Osteoblast (primary cell): ENCODE measurements around the gene ACSL6. TPM values are rescaled to one million over a fixed set of nuclear protein-coding genes. Genes with fewer than 3 reads are reported as not detected.
A peak's percentile ranks its signal among the peaks of the same experiment; 100 is the strongest.

Experiments
- DNase-seq: peaks from one replicate; pipeline ENCODE4 v3.0.0; 2011; ENCODE audit warnings: low spot score, mixed read lengths; ENCODE audit not compliant: insufficient read length; ENCODE audit errors: missing footprints
- H2AFZ ChIP-seq: 2 replicates; pipeline ENCODE4 v1.6.0; 2011; ENCODE audit warnings: mild to moderate bottlenecking, low read length
- H3K27ac ChIP-seq: 2 replicates; pipeline ENCODE4 v1.5.1; 2011; ENCODE audit warnings: mild to moderate bottlenecking, low read depth, low read length, moderate library complexity
- H3K27me3 ChIP-seq: 2 replicates; pipeline ENCODE4 v1.6.0; 2012; ENCODE audit warnings: mild to moderate bottlenecking, control low read depth, inconsistent platforms, low read length, moderate library complexity; ENCODE audit not compliant: insufficient read depth
- H3K36me3 ChIP-seq: 2 replicates; pipeline ENCODE4 v1.5.1; 2011; ENCODE audit warnings: mild to moderate bottlenecking, low read length, control low read depth, moderate library complexity; ENCODE audit not compliant: insufficient read depth
- H3K4me1 ChIP-seq: 2 replicates; pipeline ENCODE4 v1.5.1; 2011; ENCODE audit warnings: mild to moderate bottlenecking, low read length, control low read depth, moderate library complexity; ENCODE audit not compliant: insufficient read depth
- H3K4me2 ChIP-seq: 2 replicates; pipeline ENCODE4 v1.6.0; 2011; ENCODE audit warnings: mild to moderate bottlenecking, low read length; ENCODE audit not compliant: insufficient read depth
- H3K4me3 ChIP-seq: fragments of 200-600 bp; sonication (generic); 3 replicates; pipeline ENCODE4 v1.5.1; 2012; ENCODE audit warnings: mild to moderate bottlenecking, low read length, inconsistent platforms; ENCODE audit not compliant: insufficient read depth
- H3K79me2 ChIP-seq: 2 replicates; pipeline ENCODE4 v1.6.0; 2012; ENCODE audit warnings: mild to moderate bottlenecking, low read length, control low read depth, inconsistent platforms; ENCODE audit not compliant: insufficient read depth
- H3K9me3 ChIP-seq: 2 replicates; pipeline ENCODE4 v1.5.1; 2011; ENCODE audit warnings: low read depth, low read length, control low read depth
- H4K20me1 ChIP-seq: 2 replicates; pipeline ENCODE4 v1.6.0; 2012; ENCODE audit warnings: mild to moderate bottlenecking, low read length, control low read depth; ENCODE audit not compliant: insufficient read depth
- CTCF ChIP-seq: IDR thresholded peaks from 2 replicates; pipeline ENCODE4 v1.5.1; 2011; ENCODE audit warnings: mild to moderate bottlenecking, low read depth, low read length, moderate library complexity; ENCODE audit errors: extremely low read depth
- total RNA-seq: library from RNA; depleted of rRNA; stranded (reverse); fragments of >200 nt; gene quantifications from 2 replicates; pipeline ENCODE4 v1.2.3, GENCODE V29; 2012

The ACSL6 gene
- total RNA-seq, 1 donor, result not detected

DNA sequence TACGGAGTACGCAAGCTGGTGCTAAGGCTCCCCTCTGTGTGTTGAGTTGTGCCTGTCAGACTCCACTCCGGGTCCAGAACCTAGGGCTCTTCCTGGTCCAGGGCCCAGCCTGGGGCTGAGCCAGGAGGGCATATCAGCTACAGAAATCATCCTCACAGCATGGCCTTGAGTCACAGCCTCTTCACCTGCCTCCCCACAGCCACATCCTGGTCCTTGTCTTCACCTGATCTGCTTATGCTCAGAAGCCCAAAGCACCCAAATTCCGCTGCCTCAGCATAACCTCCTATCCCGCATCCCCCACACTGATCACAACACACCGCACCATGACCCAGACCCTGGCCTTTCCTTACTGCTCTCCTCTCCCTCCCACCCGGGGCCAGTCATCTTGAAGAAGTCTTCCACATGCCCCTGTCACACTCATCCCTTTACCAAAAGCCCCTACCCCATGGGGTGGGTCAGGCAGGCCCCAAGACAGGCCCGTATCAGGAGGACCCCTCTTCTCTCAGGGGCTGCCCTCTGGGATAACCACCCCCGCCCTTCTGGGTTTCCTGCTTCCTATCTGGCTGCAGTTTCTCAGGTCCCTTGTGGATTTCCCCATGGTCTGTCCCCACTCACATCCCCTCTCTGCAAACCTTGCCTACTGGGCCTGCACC, 47.7 kb upstream of the ACSL6 start:
- H3K27ac ChIP-seq, result no peak overlapping the region
- TF ChIP-seq CTCF, result no peak
- H3K79me2 ChIP-seq, result no peaks in the 10 kb centered on the region
- no peaks in the 10 kb centered on the region for H3K4me1 ChIP-seq
- peaks cover 9% of the 10 kb centered on the region for H3K27me3 ChIP-seq
- no peak overlapping the region for H2AFZ ChIP-seq
- no peak overlapping the region for H3K4me3 ChIP-seq
- H3K36me3 ChIP-seq, result no peaks in the 10 kb centered on the region
- no peaks in the 10 kb centered on the region for H4K20me1 ChIP-seq
- peak; percentile 48 for DNase-seq
- no peak overlapping the region for H3K4me2 ChIP-seq
- no peaks in the 10 kb centered on the region for H3K9me3 ChIP-seq

- no peak overlapping the region for H3K4me3 ChIP-seq
- no peak overlapping the region for H3K27ac ChIP-seq
- no peak overlapping the region for H2AFZ ChIP-seq
- H3K36me3 ChIP-seq, result no peaks in the 10 kb centered on the region
- no peak overlapping the region for H3K4me2 ChIP-seq
- H4K20me1 ChIP-seq, result no peaks in the 10 kb centered on the region
- no peak for TF ChIP-seq CTCF
- no peaks in the 10 kb centered on the region for H3K79me2 ChIP-seq
- H3K27me3 ChIP-seq, result peaks cover 9% of the 10 kb centered on the region
- H3K4me1 ChIP-seq, result no peaks in the 10 kb centered on the region
- H3K9me3 ChIP-seq, result no peaks in the 10 kb centered on the region
- peak; percentile 23 for DNase-seq
Measured at GRCh38 chr5:132058646-132059042, 47.2 kb upstream of the ACSL6 start.

- Histone ChIP-seq H3K27me3 (peaks cover 9% of the 10 kb centered on the region), H3K4me3 (no peak overlapping the region), H3K4me2 (no peak overlapping the region), H3K4me1 (no peaks in the 10 kb centered on the region), H4K20me1 (no peaks in the 10 kb centered on the region), H3K79me2 (no peaks in the 10 kb centered on the region), H2AFZ (no peak overlapping the region), H3K27ac (no peak overlapping the region), H3K9me3 (no peaks in the 10 kb centered on the region), H3K36me3 (no peaks in the 10 kb centered on the region)
- DNase-seq, result peak; percentile 60
- TF ChIP-seq CTCF, result no peak
Measured at GRCh38 chr5:132057498-132058255, 46.2 kb upstream of the ACSL6 start.
